ENCODE results near the gene CFAP77. TPM values are rescaled to one million over a fixed set of nuclear protein-coding genes. Genes with fewer than 3 reads are reported as not detected.

Gene CFAP77
- total RNA-seq, 1 donor from 2014 or later: not detected

DNA sequence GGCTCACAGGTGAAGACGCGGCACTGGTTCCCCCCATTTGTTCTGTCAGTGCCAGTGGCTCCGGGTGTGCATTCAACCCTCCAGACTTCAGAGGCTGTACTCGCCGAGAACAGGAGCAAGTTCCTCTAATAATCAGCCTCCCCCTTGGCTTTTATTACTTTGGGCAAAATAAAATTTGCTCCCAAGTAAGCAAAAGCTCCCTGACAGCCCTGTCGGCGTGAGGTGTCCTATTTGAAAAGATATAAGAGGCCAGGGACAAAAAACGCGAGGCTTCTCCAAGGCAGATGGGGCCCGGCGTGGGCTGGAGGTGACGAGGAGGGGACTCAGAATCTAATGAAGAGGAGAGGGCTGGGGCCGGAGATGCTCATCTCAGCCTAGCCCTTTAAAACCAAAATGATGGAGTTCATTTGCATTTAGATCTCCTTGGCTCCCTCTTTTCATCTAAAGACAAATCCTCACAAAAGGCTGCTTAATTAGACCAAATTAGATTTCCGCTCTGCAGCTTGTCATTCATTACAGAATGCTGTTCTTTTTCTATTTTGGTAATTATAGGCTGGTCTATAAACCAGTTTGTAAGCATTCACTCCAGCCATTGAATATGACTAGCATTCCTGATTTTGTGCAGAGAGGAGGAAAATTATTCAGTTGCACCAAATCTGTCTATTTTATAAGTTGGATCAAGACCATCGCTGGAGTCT is 68.5 kb downstream of the CFAP77 start:
- Histone ChIP-seq H3K9me3 (no peaks in the 10 kb centered on the region), H3K4me3 (no peak overlapping the region), H3K36me3 (no peaks in the 10 kb centered on the region), H3K27ac (no peak overlapping the region), H3K4me1 (no peaks in the 10 kb centered on the region), H3K27me3 (no peaks in the 10 kb centered on the region)
- TF ChIP-seq, protein P1, sequence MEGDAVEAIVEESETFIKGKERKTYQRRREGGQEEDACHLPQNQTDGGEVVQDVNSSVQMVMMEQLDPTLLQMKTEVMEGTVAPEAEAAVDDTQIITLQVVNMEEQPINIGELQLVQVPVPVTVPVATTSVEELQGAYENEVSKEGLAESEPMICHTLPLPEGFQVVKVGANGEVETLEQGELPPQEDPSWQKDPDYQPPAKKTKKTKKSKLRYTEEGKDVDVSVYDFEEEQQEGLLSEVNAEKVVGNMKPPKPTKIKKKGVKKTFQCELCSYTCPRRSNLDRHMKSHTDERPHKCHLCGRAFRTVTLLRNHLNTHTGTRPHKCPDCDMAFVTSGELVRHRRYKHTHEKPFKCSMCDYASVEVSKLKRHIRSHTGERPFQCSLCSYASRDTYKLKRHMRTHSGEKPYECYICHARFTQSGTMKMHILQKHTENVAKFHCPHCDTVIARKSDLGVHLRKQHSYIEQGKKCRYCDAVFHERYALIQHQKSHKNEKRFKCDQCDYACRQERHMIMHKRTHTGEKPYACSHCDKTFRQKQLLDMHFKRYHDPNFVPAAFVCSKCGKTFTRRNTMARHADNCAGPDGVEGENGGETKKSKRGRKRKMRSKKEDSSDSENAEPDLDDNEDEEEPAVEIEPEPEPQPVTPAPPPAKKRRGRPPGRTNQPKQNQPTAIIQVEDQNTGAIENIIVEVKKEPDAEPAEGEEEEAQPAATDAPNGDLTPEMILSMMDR (IDR thresholded peaks at IDR 0.05): no peak
- TF ChIP-seq POLR2AphosphoS5 (IDR thresholded peaks at IDR 0.05; ENCODE audit: insufficient read depth in 1 of 2, low read depth in 1 of 2): no peak
- TF ChIP-seq POLR2A (IDR thresholded peaks at IDR 0.05): no peak
- no peak for DNase-seq (ENCODE audit: extremely low spot score in 2 of 2)
- intact Hi-C loops (cut with DNase I): no loop called here

DNA sequence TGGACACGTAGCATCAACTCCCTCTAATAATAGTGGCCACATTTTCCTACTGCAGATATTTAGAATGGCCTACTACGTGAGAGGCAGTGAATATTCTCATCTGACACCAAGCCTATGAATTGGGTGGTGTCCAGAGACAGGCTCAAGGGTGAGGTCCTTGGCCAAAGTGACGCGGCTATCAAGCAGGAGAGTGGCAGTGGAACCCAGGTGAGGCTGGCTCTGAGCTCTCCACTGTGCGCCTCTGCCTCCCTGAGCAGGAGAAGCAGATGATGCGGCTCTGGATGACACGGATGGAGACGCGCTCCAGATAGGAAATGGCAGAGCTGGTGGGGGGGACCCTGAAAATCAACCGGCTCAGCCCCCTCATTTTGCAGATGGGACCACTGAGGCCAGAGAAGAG is 69.7 kb downstream of the CFAP77 start:
- Histone ChIP-seq H3K4me1 (no peaks in the 10 kb centered on the region), H3K4me3 (no peak overlapping the region), H3K9me3 (no peaks in the 10 kb centered on the region), H3K27ac (no peak overlapping the region), H3K36me3 (no peaks in the 10 kb centered on the region), H3K27me3 (no peaks in the 10 kb centered on the region)
- intact Hi-C loops (cut with DNase I): no loop called here
- no peak for TF ChIP-seq POLR2AphosphoS5 (IDR thresholded peaks at IDR 0.05; ENCODE audit: insufficient read depth in 1 of 2, low read depth in 1 of 2)
- TF ChIP-seq, protein P1 (IDR thresholded peaks at IDR 0.05): no peak
- no peak for TF ChIP-seq POLR2A (IDR thresholded peaks at IDR 0.05)
- DNase-seq (ENCODE audit: extremely low spot score in 2 of 2): no peak

DNA sequence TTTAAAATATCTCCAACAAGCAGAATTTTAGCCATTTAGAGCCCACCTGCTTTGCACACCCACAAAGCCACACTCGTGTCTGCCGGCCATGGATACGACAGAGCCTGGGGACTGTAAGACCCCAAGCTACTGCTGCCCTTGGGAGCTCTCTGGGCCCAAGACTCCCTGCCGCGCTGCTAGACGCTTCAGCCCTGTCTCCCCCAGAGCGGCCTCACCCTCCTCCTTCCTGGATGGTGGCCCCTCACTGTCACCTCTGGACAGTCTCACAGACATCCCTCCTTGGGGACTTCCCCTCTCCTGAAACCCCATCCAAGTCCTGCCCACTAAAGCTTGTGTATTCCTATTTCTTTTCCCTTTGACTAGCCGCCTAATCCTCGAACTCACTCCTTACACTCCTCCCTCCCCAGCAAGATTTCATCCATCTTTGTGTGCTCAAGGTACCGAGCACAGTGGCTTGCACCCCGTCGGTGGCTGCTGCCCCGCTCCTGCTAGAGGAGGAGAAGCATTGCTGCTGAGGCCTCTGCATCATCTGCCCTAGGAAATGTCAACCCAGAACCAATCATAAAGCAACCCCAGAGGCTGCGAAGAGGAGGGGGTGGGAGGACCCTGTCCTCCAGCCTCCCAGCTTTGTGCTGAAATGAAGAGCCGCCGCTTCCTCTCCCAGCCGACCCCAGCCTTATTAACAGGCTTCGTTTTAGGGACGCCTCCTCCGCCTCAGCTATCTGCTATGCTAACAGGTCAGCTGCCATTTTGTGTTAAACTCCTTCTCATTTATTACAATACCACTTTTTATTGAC is 71.2 kb downstream of the CFAP77 start:
- no peak overlapping the region for H3K27ac ChIP-seq
- TF ChIP-seq POLR2AphosphoS5 (IDR thresholded peaks at IDR 0.05; ENCODE audit: insufficient read depth in 1 of 2, low read depth in 1 of 2) (no peak), POLR2A (IDR thresholded peaks at IDR 0.05) (no peak)
- TF ChIP-seq, protein P1 (IDR thresholded peaks at IDR 0.05): no peak
- no peak for DNase-seq (ENCODE audit: extremely low spot score in 2 of 2)
- H3K27me3 ChIP-seq: no peaks in the 10 kb centered on the region
- intact Hi-C loops (cut with DNase I): no loop called here
- H3K4me1 ChIP-seq: no peaks in the 10 kb centered on the region
- H3K36me3 ChIP-seq: no peaks in the 10 kb centered on the region
- no peaks in the 10 kb centered on the region for H3K9me3 ChIP-seq
- no peak overlapping the region for H3K4me3 ChIP-seq

DNA sequence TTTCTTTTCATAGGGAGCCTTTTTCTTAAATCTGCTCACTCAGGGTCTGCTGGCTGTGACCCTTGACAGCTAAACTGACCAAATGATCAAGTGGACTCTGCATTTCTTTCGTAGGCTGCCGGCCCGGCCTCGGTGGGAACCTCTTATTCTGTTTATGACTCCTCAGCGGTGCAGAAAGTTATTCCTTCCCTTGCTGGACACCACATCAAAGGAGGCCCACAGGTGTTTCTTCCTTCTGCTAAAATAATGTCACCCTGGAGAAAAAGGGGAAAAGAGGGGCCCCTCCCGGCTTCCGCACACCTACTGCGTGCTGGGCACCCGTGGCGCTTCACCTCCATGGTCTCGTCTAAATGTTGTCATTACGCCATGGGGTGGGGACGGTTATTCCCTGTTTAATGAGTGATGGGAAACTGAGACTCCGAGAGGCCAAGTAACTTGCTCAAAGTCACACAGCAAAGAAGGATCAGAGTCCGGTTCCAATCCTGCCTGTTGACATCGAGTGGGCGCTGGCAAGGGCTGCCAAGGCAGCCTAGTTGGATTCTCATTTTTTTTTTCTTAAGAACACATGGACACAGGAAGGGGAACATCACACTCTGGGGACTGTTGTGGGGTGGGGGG is 72.3 kb downstream of the CFAP77 start:
- Histone ChIP-seq H3K27me3 (no peaks in the 10 kb centered on the region), H3K4me3 (no peak overlapping the region), H3K36me3 (no peaks in the 10 kb centered on the region), H3K27ac (no peak overlapping the region), H3K4me1 (no peaks in the 10 kb centered on the region), H3K9me3 (no peaks in the 10 kb centered on the region)
- no peak for TF ChIP-seq POLR2AphosphoS5 (IDR thresholded peaks at IDR 0.05; ENCODE audit: insufficient read depth in 1 of 2, low read depth in 1 of 2)
- TF ChIP-seq, protein P1 (IDR thresholded peaks at IDR 0.05): no peak
- no peak for TF ChIP-seq POLR2A (IDR thresholded peaks at IDR 0.05)
- intact Hi-C loops (cut with DNase I): no loop called here
- no peak for DNase-seq (ENCODE audit: extremely low spot score in 2 of 2)
